Liver (tissue), 3 donors: ENCODE data around the gene CGGBP1.

Source experiments
- ATF3 ChIP-seq: IDR thresholded peaks from 2 replicates; pipeline ENCODE4 v1.6.1; 2016; ENCODE audit warnings: antibody characterized with exemption
- CTCF ChIP-seq: fragments of 150-350 bp; IDR thresholded peaks from 2 replicates; pipeline ENCODE4 v1.5.1; 2017; ENCODE audit warnings: improper control_type of control experiment, low read depth, low read length; ENCODE audit not compliant: missing input control
- FOXA1 ChIP-seq: IDR thresholded peaks from 2 replicates; pipeline ENCODE4 v1.6.1; 2016; ENCODE audit warnings: antibody characterized with exemption
- GABPA ChIP-seq, 2 donors: IDR thresholded peaks in 1 of 2; conservative IDR thresholded peaks in 1 of 2; 2 replicates each; pipeline ENCODE4 v1.6.1; 2016; ENCODE audit warnings: antibody characterized with exemption in 2 of 2, mild to moderate bottlenecking in 1 of 2, moderate library complexity in 1 of 2
- MAX ChIP-seq: IDR thresholded peaks from 2 replicates; pipeline ENCODE4 v1.6.1; 2016; ENCODE audit warnings: antibody characterized with exemption
- SP1 ChIP-seq: IDR thresholded peaks from 2 replicates; pipeline ENCODE4 v1.6.1; 2018; ENCODE audit warnings: antibody characterized with exemption, mild to moderate bottlenecking
- YY1 ChIP-seq: IDR thresholded peaks from 2 replicates; pipeline ENCODE4 v1.6.1; 2016; ENCODE audit warnings: antibody characterized with exemption, mild to moderate bottlenecking
- ZBTB33 ChIP-seq: IDR thresholded peaks from 2 replicates; pipeline ENCODE4 v1.6.1; 2016; ENCODE audit warnings: antibody characterized with exemption
- donor health status: healthy.
- donor health status: healthy.

- no peak for TF ChIP-seq GABPA (IDR thresholded peaks at IDR 0.05 in 1 of 2, conservative IDR thresholded peaks at IDR 0.05 in 1 of 2)
- TF ChIP-seq MAX: no peak
- TF ChIP-seq YY1: no peak
- no peak for TF ChIP-seq CTCF
- no peak for TF ChIP-seq ZBTB33
- TF ChIP-seq FOXA1: no peak
- no peak for TF ChIP-seq ATF3
- TF ChIP-seq SP1: no peak
These were observed 24.0 kb upstream of the CGGBP1 start for GRCh38 chr3:88082854-88083253.
